Gastrocnemius medialis (tissue), 4 donors: ENCODE data around the gene RAN. TPM values are rescaled to one million over a fixed set of nuclear protein-coding genes. Genes with fewer than 3 reads are reported as not detected.
"Not testable (repeated sequence)": the region's sequence is repeated elsewhere in the genome, so short reads cannot be mapped to it uniquely, and the experiment has no call there.

ENCODE experiments used
- ATAC-seq, 2 donors: fragments of 150-250 bp; one replicate each; pipeline ENCODE4 v1.9.1; 2016
- DNase-seq, 2 donors: peaks; one replicate each; pipeline ENCODE4 v3.0.0-alpha.2; 2019
- H3K27ac ChIP-seq, 4 donors: fragments of 200-600 bp; sonication (generic); 1 replicate in 1 of 4; 2 replicates in 3 of 4; pipeline ENCODE4 v1.5.1; 2016 to 2018; ENCODE audit warnings: mild to moderate bottlenecking in 2 of 4, moderate library complexity in 1 of 4
- H3K27me3 ChIP-seq, 3 donors: fragments of 200-600 bp; sonication (generic) in 2 of 3; 1 replicate in 1 of 3; 2 replicates in 2 of 3; pipeline versions ENCODE4 v1.5.1 to v1.6.0; 2016 to 2019; ENCODE audit warnings: mild to moderate bottlenecking in 1 of 3, moderate library complexity in 1 of 3
- H3K36me3 ChIP-seq, 2 donors: fragments of 200-600 bp; sonication (generic) in 1 of 2; one replicate each; pipeline ENCODE4 v1.5.1; 2017 to 2018
- H3K4me1 ChIP-seq, 2 donors: fragments of 200-600 bp; sonication (generic) in 1 of 2; one replicate each; pipeline ENCODE4 v1.5.1; 2016 to 2017; ENCODE audit warnings: mild to moderate bottlenecking in 2 of 2
- H3K4me3 ChIP-seq, 4 donors: fragments of 200-600 bp; sonication (generic) in 3 of 4; 1 replicate in 1 of 4; 2 replicates in 3 of 4; pipeline ENCODE4 v1.5.1; 2016 to 2019; ENCODE audit warnings: mild to moderate bottlenecking in 2 of 4
- H3K9me3 ChIP-seq, 3 donors: fragments of 200-600 bp; sonication (generic) in 2 of 3; 1 replicate in 1 of 3; 2 replicates in 2 of 3; pipeline ENCODE4 v1.5.1; 2016 to 2019
- CTCF ChIP-seq, 5 experiments: fragments of 450-650 bp in 3 of 5; fragments of 200-600 bp in 2 of 5; sonication (generic) in 2 of 5; IDR thresholded peaks in 4 of 5; conservative IDR thresholded peaks in 1 of 5; 1 replicate in 4 of 5; 2 replicates in 1 of 5; pipeline ENCODE4 v1.5.1; 2016 to 2019; ENCODE audit warnings: antibody characterized with exemption in 5 of 5, mild to moderate bottlenecking in 3 of 5, moderate library complexity in 3 of 5
- POLR2A ChIP-seq, 2 donors: fragments of 450-650 bp; IDR thresholded peaks; one replicate each; pipeline ENCODE4 v1.6.1; 2017; ENCODE audit warnings: antibody characterized with exemption in 2 of 2, mild to moderate bottlenecking in 2 of 2, moderate library complexity in 2 of 2
- in situ Hi-C, 4 donors: fragments of 200-750 bp; cut with MboI; loops; one replicate each; pipeline versions ENCODE4 v1.15.0 to v1.8.0; 2017; ENCODE audit warnings: low sequenced_read_pairs in 4 of 4
- intact Hi-C: fragments of 100-400 bp; cut with DNase I; formaldehyde crosslinking; loops from one replicate; pipeline ENCODE4 v1.15.1; 2023; ENCODE audit warnings: low total_unique reads
- total RNA-seq, 4 donors: library from RNA; depleted of rRNA; stranded (reverse); fragments of >200 nt; gene quantifications; one replicate each; pipeline versions ENCODE4 v1.1.0 to v1.2.3, GENCODE V29; 2016

The RAN gene
- total RNA-seq, 4 donors from 2014 or later: 125 to 299 (median 197) TPM

- Histone ChIP-seq H3K9me3 (no peaks in the 10 kb centered on the region), H3K36me3 (peaks cover 0 to 26% of the 10 kb centered on the region in 2 donors), H3K27me3 (no peaks in the 10 kb centered on the region), H3K27ac (no peak overlapping the region), H3K4me1 (no peaks in the 10 kb centered on the region), H3K4me3 (no peak overlapping the region)
- DNase-seq (no peak), ATAC-seq (no peak)
- intact Hi-C loops (loop anchor here (10.0 kb wide), 1 partner anchor 1265 kb away; the partner anchor contains the start of genes DDX51 and NOC4L), in situ Hi-C loops (no loop called here)
- TF ChIP-seq POLR2A (IDR thresholded peaks at IDR 0.05) (no peak), CTCF (IDR thresholded peaks at IDR 0.05 in 4 of 5, conservative IDR thresholded peaks at IDR 0.05 in 1 of 5) (no peak)
Observed at GRCh38 chr12:130879781-130880389, 8.0 kb downstream of the RAN start.

- H3K27me3 ChIP-seq: no peaks in the 10 kb centered on the region
- TF ChIP-seq CTCF (IDR thresholded peaks at IDR 0.05 in 4 of 5, conservative IDR thresholded peaks at IDR 0.05 in 1 of 5) (no peak), POLR2A (IDR thresholded peaks at IDR 0.05) (no peak)
- DNase-seq: no peak
- intact Hi-C loops (no loop called here), in situ Hi-C loops (no loop called here)
- H3K36me3 ChIP-seq: peaks cover 0 to 20% of the 10 kb centered on the region in 2 donors
- ATAC-seq: no peak
- no peaks in the 10 kb centered on the region for H3K9me3 ChIP-seq
- no peaks in the 10 kb centered on the region for H3K4me1 ChIP-seq
- H3K4me3 ChIP-seq: no peak overlapping the region
- H3K27ac ChIP-seq: no peak overlapping the region
Observed at GRCh38 chr12:130880411-130880885, 8.6 kb downstream of the RAN start.

DNA sequence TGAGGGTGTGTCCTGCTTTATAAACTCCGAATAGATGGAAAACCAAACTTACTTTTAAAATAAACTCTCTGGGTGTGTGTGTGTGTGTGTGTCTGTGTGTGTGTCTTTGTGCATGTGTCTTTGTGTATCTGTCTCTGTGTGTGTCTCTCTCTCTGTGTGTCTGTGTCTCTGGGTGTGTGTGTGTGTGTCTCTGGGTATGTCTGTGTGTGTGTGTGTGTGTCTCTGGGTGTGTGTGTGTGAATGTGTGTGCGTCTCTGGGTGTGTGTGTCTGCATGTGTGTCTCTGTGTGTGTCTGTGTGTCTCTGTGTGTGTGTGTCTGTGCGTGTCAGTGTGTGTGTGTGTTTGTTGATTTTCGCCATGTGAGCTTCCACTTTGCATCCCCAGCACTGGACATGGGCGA lies 9.2 kb downstream of the RAN start:
- in situ Hi-C loops: no loop called here
- H3K4me1 ChIP-seq: no peaks in the 10 kb centered on the region

GRCh38 chr12:130881548-130881947 lies 9.7 kb downstream of the RAN start:
- Histone ChIP-seq H3K4me1 (no peaks in the 10 kb centered on the region), H3K4me3 (no peak overlapping the region), H3K36me3 (peaks cover 0 to 9% of the 10 kb centered on the region in 2 donors), H3K9me3 (no peaks in the 10 kb centered on the region), H3K27ac (no peak overlapping the region), H3K27me3 (no peaks in the 10 kb centered on the region)
- DNase-seq (no peak), ATAC-seq (no peak)
- TF ChIP-seq POLR2A (IDR thresholded peaks at IDR 0.05) (no peak), CTCF (IDR thresholded peaks at IDR 0.05 in 4 of 5, conservative IDR thresholded peaks at IDR 0.05 in 1 of 5) (no peak)
- intact Hi-C loops: no loop called here
- in situ Hi-C loops: no loop called here

More for the DNA sequence above, 9.2 kb downstream of the RAN start:
- intact Hi-C loops: no loop called here
- Histone ChIP-seq H3K9me3 (no peaks in the 10 kb centered on the region), H3K27me3 (no peaks in the 10 kb centered on the region), H3K4me3 (no peak overlapping the region), H3K36me3 (peaks cover 0 to 14% of the 10 kb centered on the region in 2 donors), H3K27ac (no peak overlapping the region)
- ATAC-seq (no peak), DNase-seq (no peak)
- TF ChIP-seq POLR2A (IDR thresholded peaks at IDR 0.05) (no peak), CTCF (IDR thresholded peaks at IDR 0.05 in 4 of 5, conservative IDR thresholded peaks at IDR 0.05 in 1 of 5) (no peak)

DNA sequence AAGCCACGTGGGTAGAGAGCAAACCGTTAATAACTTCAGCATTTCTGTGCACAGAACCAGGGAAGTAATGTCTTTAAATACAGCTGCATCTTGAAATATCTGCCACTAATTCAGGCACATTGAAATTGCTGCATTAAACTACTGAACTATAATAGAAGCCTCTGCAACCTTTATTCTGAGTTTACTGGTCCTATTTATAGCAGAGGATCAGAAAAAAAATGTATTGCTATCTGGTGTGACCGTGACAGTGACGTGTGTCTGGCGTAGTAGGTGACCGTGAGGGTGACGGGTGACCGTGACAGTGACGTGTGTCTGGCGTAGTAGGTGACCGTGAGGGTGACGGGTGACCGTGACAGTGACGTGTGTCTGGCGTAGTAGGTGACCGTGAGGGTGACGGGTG lies 15.3 kb downstream of the RAN start:
- in situ Hi-C loops, H3K9me3 ChIP-seq, DNase-seq, H3K36me3 ChIP-seq, intact Hi-C loops, ATAC-seq, H3K27me3 ChIP-seq, H3K27ac ChIP-seq, H3K4me3 ChIP-seq, H3K4me1 ChIP-seq: not testable (repeated sequence)
